Stimulated activated naive CD4-positive, alpha-beta T cell treated with Interleukin-2 at 50 U/mL for 16 hours (primary cell): ENCODE results near the gene IL36G.

Experiments
- DNase-seq: peaks from one replicate; lab custom pipeline; 2025; lab: John Stamatoyannopoulos, UW

Gene IL36G

GRCh38 chr2:113018509-113018908, 40.7 kb downstream of the IL36G start:
- DNase-seq, result no peak

DNA sequence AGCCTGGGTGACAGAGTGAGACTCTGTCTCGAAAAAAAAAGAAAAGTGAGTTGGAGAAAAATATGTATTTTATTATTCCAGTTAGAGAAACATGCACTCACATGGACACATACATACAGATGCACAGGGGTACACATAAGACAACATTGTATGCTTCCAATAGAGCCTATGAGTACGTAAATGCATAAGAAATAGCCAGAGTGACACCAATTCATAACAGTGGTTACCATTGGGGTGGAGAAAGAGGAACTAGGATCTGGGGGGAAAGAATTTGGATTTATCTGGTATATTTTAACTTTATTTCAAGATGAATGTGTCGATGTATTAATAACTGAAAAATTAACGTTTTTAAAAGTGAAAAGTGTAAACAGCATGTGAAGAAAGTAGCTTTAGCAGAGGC, 43.5 kb downstream of the IL36G start:
- no peak for DNase-seq

GRCh38 chr2:113024764-113025163, 47.0 kb downstream of the IL36G start:
- no peak for DNase-seq

- no peak for DNase-seq
These were observed 47.9 kb downstream of the IL36G start for GRCh38 chr2:113025737-113026136.

- no peak for DNase-seq
These were observed 49.9 kb downstream of the IL36G start for GRCh38 chr2:113027691-113028090.

DNA sequence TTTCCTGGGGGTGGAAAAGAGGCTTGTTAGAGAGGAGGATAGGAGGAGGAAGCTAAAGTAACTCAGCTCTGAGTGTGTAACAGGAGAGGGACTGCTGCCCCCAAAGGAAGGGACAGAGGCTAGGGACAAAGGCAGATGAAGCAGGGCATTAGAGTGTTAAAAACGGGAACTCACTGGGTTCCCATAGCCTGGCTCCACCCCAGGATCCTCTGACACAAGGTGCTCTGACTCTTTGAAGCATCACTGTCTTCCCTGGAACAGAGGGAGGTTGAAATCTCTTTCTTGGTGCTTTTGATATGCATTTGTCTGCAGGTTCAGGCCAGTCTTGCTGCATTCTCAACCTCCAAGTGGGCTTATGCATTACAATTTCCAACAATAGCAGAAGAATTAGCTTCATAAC, 50.3 kb downstream of the IL36G start:
- no peak for DNase-seq

DNA sequence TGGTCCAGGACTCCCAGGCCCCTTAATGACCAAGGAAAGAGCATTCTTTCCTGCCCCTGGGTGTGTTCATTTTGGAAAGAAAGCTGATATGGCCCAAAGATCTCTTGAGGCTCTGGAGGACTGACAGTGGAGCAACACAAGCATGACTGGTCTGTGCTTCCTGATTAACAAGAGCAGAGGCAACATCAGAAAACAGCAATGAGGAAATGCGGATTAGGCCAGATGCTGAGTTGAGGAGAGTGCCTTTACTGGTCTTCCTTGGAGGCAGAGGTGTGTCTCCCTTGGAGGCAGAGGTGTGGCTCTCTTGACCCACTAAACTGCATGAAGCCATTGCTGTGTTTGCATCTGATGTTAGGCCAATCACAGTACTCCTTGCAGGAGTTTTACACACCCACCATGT, 54.9 kb downstream of the IL36G start:
- no peak for DNase-seq

DNA sequence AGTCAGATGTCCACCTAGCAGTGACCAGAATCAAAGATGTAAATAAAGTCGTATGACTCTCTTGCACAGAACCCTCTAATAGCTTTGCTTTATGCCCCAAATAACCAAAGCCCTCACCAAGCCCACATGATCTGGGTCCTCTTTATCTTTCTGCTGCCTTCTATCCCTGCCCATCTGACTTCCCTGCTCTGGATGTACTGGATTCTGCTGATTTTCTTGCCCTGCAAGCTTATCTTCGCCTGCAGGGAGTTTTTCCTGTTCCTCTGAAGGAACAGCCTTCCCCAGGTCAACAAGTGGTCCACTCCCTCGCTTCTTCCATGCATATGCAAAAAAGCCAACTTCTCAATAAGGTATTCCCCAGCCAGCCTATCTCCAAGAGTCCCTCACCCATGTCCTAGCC, 56.2 kb downstream of the IL36G start:
- no peak for DNase-seq
